Ishikawa (cell line): ENCODE results near the gene MBTPS1.

Experiments
- CEBPB ChIP-seq: IDR thresholded peaks from 2 replicates; pipeline ENCODE4 v1.6.1; 2012
- CREB1 ChIP-seq: IDR thresholded peaks from 2 replicates; pipeline ENCODE4 v1.6.1; 2012; ENCODE audit warnings: low read depth
- EGR1 ChIP-seq: IDR thresholded peaks from 2 replicates; pipeline ENCODE4 v1.6.1; 2012
- EP300 ChIP-seq: IDR thresholded peaks from 2 replicates; pipeline ENCODE4 v1.6.1; 2012; ENCODE audit warnings: borderline replicate concordance
- FOXM1 ChIP-seq: IDR thresholded peaks from 2 replicates; pipeline ENCODE4 v1.6.1; 2012; ENCODE audit warnings: low read depth, borderline replicate concordance
- MAX ChIP-seq: IDR thresholded peaks from 2 replicates; pipeline ENCODE4 v1.6.1; 2012
- NFIC ChIP-seq: IDR thresholded peaks from 2 replicates; pipeline ENCODE4 v1.6.1; 2012
- RAD21 ChIP-seq: IDR thresholded peaks from 2 replicates; pipeline ENCODE4 v1.6.1; 2012; ENCODE audit warnings: low read depth
- REST ChIP-seq: IDR thresholded peaks from 2 replicates; pipeline ENCODE4 v1.6.1; 2012; ENCODE audit warnings: low read depth, mild to moderate bottlenecking
- TAF1 ChIP-seq: IDR thresholded peaks from 2 replicates; pipeline ENCODE4 v1.6.1; 2012; ENCODE audit warnings: low read depth, mild to moderate bottlenecking
- TCF12 ChIP-seq: IDR thresholded peaks from 2 replicates; pipeline ENCODE4 v1.6.1; 2012; ENCODE audit warnings: low read depth
- TEAD4 ChIP-seq: IDR thresholded peaks from 2 replicates; pipeline ENCODE4 v1.6.1; 2012
- USF1 ChIP-seq: IDR thresholded peaks from 2 replicates; pipeline ENCODE4 v1.6.1; 2012
- YY1 ChIP-seq: IDR thresholded peaks from 2 replicates; pipeline ENCODE4 v1.6.1; 2012; ENCODE audit warnings: low read depth
- ZBTB7A ChIP-seq: IDR thresholded peaks from 2 replicates; pipeline ENCODE4 v1.6.1; 2012; ENCODE audit warnings: low read depth

Gene MBTPS1

GRCh38 chr16:84042879-84043485, 73.8 kb downstream of the MBTPS1 start:
- TF ChIP-seq USF1 (peak; percentile 15; the same call in 1 of the 2 replicates), REST (no peak), TCF12 (peak; percentile 86), RAD21 (peak; percentile 10; the same call in 1 of the 2 replicates), MAX (no peak; the same call in 1 of the 2 replicates), YY1 (no peak), FOXM1 (no peak), TEAD4 (peak; percentile 6; the same call in 1 of the 2 replicates), EP300 (peak; percentile 47; the same call in 1 of the 2 replicates), TAF1 (no peak), NFIC (peak; percentile 25; the same call in 1 of the 2 replicates)

- TF ChIP-seq TCF12 = no peak
- TF ChIP-seq ZBTB7A = 0 out of 2 replicates have a peak, but pooled peaks have one; percentile 45
- no peak for TF ChIP-seq CREB1
- TF ChIP-seq USF1 = no peak
- TF ChIP-seq EP300 = no peak
- no peak for TF ChIP-seq TAF1
- no peak for TF ChIP-seq REST
Measured at GRCh38 chr16:84042308-84042878, 74.3 kb downstream of the MBTPS1 start, which contains the start of gene SLC38A8. Gene SLC38A8 (minus strand): TSS chr16:84042795. CDS start chr16:84042157, 638 bp downstream.

GRCh38 chr16:84041881-84042280, 74.9 kb downstream of the MBTPS1 start:
- TF ChIP-seq FOXM1 (no peak), CREB1 (no peak), USF1 (no peak), NFIC (no peak), TEAD4 (no peak), EGR1 (no peak), RAD21 (no peak), EP300 (no peak), MAX (no peak), REST (no peak), YY1 (no peak), ZBTB7A (no peak), TCF12 (no peak), TAF1 (no peak), CEBPB (no peak)
